Fibroblast of lung (primary cell): ENCODE data around the gene RARS1. TPM values are rescaled to one million over a fixed set of nuclear protein-coding genes. Genes with fewer than 3 reads are reported as not detected.

Source experiments
- DNase-seq, 2 donors: peaks; one replicate each; pipeline versions ENCODE4 v3.0.0 to v3.0.0-alpha.2; 2010; ENCODE audit warnings: low read depth in 2 of 2
- H2AFZ ChIP-seq: 2 replicates; pipeline ENCODE4 v1.5.1; 2012; ENCODE audit warnings: low read length, control low read depth, inconsistent platforms
- H3K27ac ChIP-seq: 2 replicates; pipeline ENCODE4 v1.5.1; 2011; ENCODE audit warnings: low read length, control low read depth; ENCODE audit not compliant: insufficient read depth
- H3K27me3 ChIP-seq: 2 replicates; pipeline ENCODE4 v1.5.1; 2011; ENCODE audit warnings: mild to moderate bottlenecking, low read length; ENCODE audit not compliant: control insufficient read depth, insufficient read depth
- H3K36me3 ChIP-seq: 2 replicates; pipeline ENCODE4 v1.5.1; 2011; ENCODE audit warnings: low read length; ENCODE audit not compliant: control insufficient read depth, insufficient read depth
- H3K4me1 ChIP-seq: 2 replicates; pipeline ENCODE4 v1.5.1; 2011; ENCODE audit warnings: low read length; ENCODE audit not compliant: control insufficient read depth, insufficient read depth; ENCODE audit errors: extremely low read depth
- H3K4me2 ChIP-seq: 2 replicates; pipeline ENCODE4 v1.5.1; 2011; ENCODE audit warnings: low read length, control low read depth; ENCODE audit not compliant: insufficient read depth; ENCODE audit errors: extremely low read depth
- H3K4me3 ChIP-seq, 4 experiments: fragments of 200-600 bp in 1 of 4; sonication (generic) in 1 of 4; replicated peaks in 1 of 4; 2 replicates each; pipeline ENCODE4 v1.5.1; 2011 to 2016; ENCODE audit warnings: low read length in 4 of 4, low read depth in 3 of 4, mild to moderate bottlenecking in 3 of 4, control low read depth in 2 of 4, inconsistent platforms in 1 of 4, mixed read lengths in 1 of 4; ENCODE audit not compliant: insufficient read depth in 1 of 4; ENCODE audit errors: control extremely low read depth in 1 of 4
- H3K79me2 ChIP-seq: 2 replicates; pipeline ENCODE4 v1.5.1; 2012; ENCODE audit warnings: mild to moderate bottlenecking, low read length, inconsistent platforms; ENCODE audit not compliant: control insufficient read depth, insufficient read depth
- H3K9ac ChIP-seq: 2 replicates; pipeline ENCODE4 v1.5.1; 2011; ENCODE audit warnings: mild to moderate bottlenecking, low read length, control low read depth; ENCODE audit not compliant: insufficient read depth
- H3K9me3 ChIP-seq: 2 replicates; pipeline ENCODE4 v1.5.1; 2012; ENCODE audit warnings: low read depth, low read length; ENCODE audit not compliant: control insufficient read depth, insufficient read depth
- H4K20me1 ChIP-seq: 2 replicates; pipeline ENCODE4 v1.5.1; 2011; ENCODE audit warnings: low read length; ENCODE audit not compliant: control insufficient read depth, insufficient read depth; ENCODE audit errors: extremely low read depth
- CTCF ChIP-seq, 2 donors: IDR thresholded peaks in 1 of 2; conservative IDR thresholded peaks in 1 of 2; 1 replicate in 1 of 2; 2 replicates in 1 of 2; pipeline ENCODE4 v1.5.1; 2011 to 2012; ENCODE audit warnings: low read length in 2 of 2, control low read depth in 1 of 2, inconsistent platforms in 1 of 2, low read depth in 1 of 2, mild to moderate bottlenecking in 1 of 2
- EZH2 ChIP-seq: IDR thresholded peaks from 2 replicates; pipeline ENCODE4 v1.5.1; 2012; ENCODE audit warnings: low read length, control low read depth, mild to moderate bottlenecking; ENCODE audit errors: missing control alignments
- polyA plus RNA-seq, 2 donors: library from polyadenylated mRNA; depleted of rRNA in 1 of 2; stranded (reverse) in 1 of 2; unstranded in 1 of 2; fragments of >200 nt; gene quantifications; 2 replicates each; pipeline ENCODE4 v1.2.1, GENCODE V29; 2011 to 2012; ENCODE audit warnings: missing spikeins in 1 of 2
- total RNA-seq: library from RNA; depleted of rRNA; stranded (reverse); fragments of >200 nt; gene quantifications from 2 replicates; pipeline ENCODE4 v1.2.1, GENCODE V29; 2014

The RARS1 gene
- total and polyA plus RNA-seq, 2 donors (not counting 1 experiment from before 2014, with no cell fraction given), result 111 to 135 TPM

GRCh38 chr5:168443950-168444700 lies 42.1 kb upstream of the RARS1 start:
- Histone ChIP-seq H3K27ac (no peak overlapping the region), H3K79me2 (no peaks in the 10 kb centered on the region), H3K27me3 (no peaks in the 10 kb centered on the region), H3K4me1 (no peaks in the 10 kb centered on the region), H3K4me3 (no peak overlapping the region), H3K9me3 (no peaks in the 10 kb centered on the region), H3K9ac (no peak overlapping the region), H3K4me2 (no peak overlapping the region), H4K20me1 (no peaks in the 10 kb centered on the region), H3K36me3 (no peaks in the 10 kb centered on the region), H2AFZ (no peak overlapping the region)
- no peak for TF ChIP-seq CTCF (conservative IDR thresholded peaks at IDR 0.05 in 1 of 2, IDR thresholded peaks at IDR 0.05 in 1 of 2; ENCODE audit: low read depth in 1 of 2, low read length in 2 of 2)
- no peak for TF ChIP-seq EZH2
- DNase-seq, result peak; percentile 38 to 51

DNA sequence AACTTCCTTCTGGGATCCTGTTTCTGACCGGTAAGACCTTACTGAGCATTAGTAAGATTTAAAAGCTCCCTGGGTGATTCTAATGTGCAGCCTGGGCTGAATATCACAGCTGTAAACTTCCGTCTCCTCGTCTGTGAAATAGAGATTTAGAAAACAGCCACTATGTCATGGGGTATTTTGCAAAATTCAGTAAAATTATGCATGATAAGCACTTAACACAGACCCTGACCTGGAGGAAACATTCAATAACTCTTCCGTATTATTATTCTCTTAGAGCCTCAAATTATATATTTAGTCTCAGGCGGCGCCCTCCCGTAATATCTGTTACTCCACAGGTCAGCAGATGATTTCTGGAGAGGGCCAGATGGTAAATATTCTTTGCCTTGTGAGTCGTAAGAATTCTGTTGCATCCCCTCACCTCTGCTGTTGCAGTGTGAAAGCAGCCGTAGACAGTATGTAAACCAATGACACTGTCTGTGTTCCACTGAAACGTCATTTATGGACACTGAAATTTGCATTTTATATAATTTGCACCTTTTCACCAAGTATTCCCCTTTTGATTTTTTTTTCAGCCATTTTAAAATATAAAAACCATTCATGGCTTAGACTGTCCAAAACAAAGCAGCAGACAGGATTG lies 39.2 kb upstream of the RARS1 start:
- Histone ChIP-seq H3K4me2 (no peak overlapping the region), H3K79me2 (no peaks in the 10 kb centered on the region), H2AFZ (no peak overlapping the region), H3K9ac (no peak overlapping the region), H3K4me3 (no peak overlapping the region), H3K27ac (no peak overlapping the region), H3K9me3 (no peaks in the 10 kb centered on the region), H3K36me3 (no peaks in the 10 kb centered on the region), H3K4me1 (no peaks in the 10 kb centered on the region), H4K20me1 (no peaks in the 10 kb centered on the region), H3K27me3 (no peaks in the 10 kb centered on the region)
- no peak for TF ChIP-seq CTCF (conservative IDR thresholded peaks at IDR 0.05 in 1 of 2, IDR thresholded peaks at IDR 0.05 in 1 of 2; ENCODE audit: low read depth in 1 of 2, low read length in 2 of 2)
- TF ChIP-seq EZH2, result no peak
- DNase-seq, result no peak

DNA sequence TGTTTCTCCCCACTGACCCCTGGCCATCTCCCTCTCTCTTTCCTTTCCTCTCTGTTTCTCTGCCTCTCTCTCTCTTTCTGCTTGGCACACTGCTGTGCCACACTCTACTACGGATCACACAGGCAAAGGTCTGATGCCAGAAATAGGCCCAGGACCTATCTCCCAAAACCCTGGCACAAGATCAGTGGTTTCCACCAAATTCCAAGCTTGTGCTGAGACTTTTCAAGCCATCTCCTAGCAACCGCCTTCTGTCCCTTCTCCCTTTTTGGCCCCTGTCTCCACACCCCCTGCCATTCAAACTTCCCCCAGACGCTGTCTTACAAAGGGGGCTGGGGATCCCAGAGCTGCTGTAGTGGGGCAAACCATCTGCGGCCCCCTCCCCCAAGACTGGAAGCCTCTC lies 38.5 kb upstream of the RARS1 start:
- no peak overlapping the region for H3K4me3 ChIP-seq
- no peak for TF ChIP-seq CTCF (conservative IDR thresholded peaks at IDR 0.05 in 1 of 2, IDR thresholded peaks at IDR 0.05 in 1 of 2; ENCODE audit: low read depth in 1 of 2, low read length in 2 of 2)
- TF ChIP-seq EZH2, result no peak
- H3K27me3 ChIP-seq, result no peaks in the 10 kb centered on the region
- DNase-seq, result peak in 1 of 2 donors; percentile 4
- H3K9ac ChIP-seq, result no peak overlapping the region
- H3K36me3 ChIP-seq, result no peaks in the 10 kb centered on the region
- no peaks in the 10 kb centered on the region for H3K4me1 ChIP-seq
- H4K20me1 ChIP-seq, result no peaks in the 10 kb centered on the region
- H3K4me2 ChIP-seq, result no peak overlapping the region
- no peak overlapping the region for H2AFZ ChIP-seq
- H3K9me3 ChIP-seq, result no peaks in the 10 kb centered on the region
- no peaks in the 10 kb centered on the region for H3K79me2 ChIP-seq
- no peak overlapping the region for H3K27ac ChIP-seq
